HCT116 (cell line): ENCODE data around the gene CLSTN1. TPM values are rescaled to one million over a fixed set of nuclear protein-coding genes. Genes with fewer than 3 reads are reported as not detected.

Experiments
- ATAC-seq: fragments of 200-7000 bp; cut with Tn5 transposase; 2 replicates; pipeline ENCODE4 v1.9.1; 2020; ENCODE audit warnings: mild to moderate bottlenecking, moderate library complexity
- BruUV-seq: library from RNA; stranded (reverse); fragments of 400-500 nt; replicated peaks from 2 replicates; lab custom pipeline; 2021; lab: Mats Ljungman, UMichigan
- CTCF ChIA-PET: fragments of 300-600 bp; sonication (Branson Sonifier 250); formaldehyde crosslinking; loops from one replicate; lab custom pipeline; 2021; ENCODE audit warnings: antibody characterized with exemption; lab: Charles Lee
- POLR2A ChIA-PET: fragments of 300-600, 350-600 bp; sonication (Branson Sonifier 250); formaldehyde crosslinking; loops from one replicate; lab custom pipeline; 2021; ENCODE audit warnings: antibody characterized with exemption; lab: Charles Lee
- RAD21 ChIA-PET, 2 experiments: fragments of 300-600 bp; sonication (Branson Sonifier 250); formaldehyde crosslinking; loops; one replicate each; lab custom pipeline; 2023; ENCODE audit warnings: low total read pairs in 2 of 2; ENCODE audit not compliant: uncharacterized antibody in 2 of 2, unreplicated experiment in 2 of 2, low non-redundant PET in 1 of 2; lab: Charles Lee
- DNase-seq: peaks from one replicate; pipeline ENCODE4 v3.0.0-alpha.2; 2010; ENCODE audit warnings: low read depth, low spot score
- H2AFZ ChIP-seq: fragments of 200-600 bp; shearing (Covaris generic), sonication (generic); 2 replicates; pipeline ENCODE4 v1.6.1; 2017; ENCODE audit warnings: low read depth, mixed run types, mixed read lengths, antibody characterized with exemption, low read length; ENCODE audit not compliant: poor library complexity, severe bottlenecking
- H3K27ac ChIP-seq: 2 replicates; pipeline ENCODE4 v1.5.1; 2012; ENCODE audit warnings: low read depth, low read length
- H3K27me3 ChIP-seq: fragments of 200-600 bp; sonication (generic); 2 replicates; pipeline ENCODE4 v1.6.1; 2016; ENCODE audit warnings: mixed run types, low read length, mixed read lengths; ENCODE audit not compliant: insufficient read depth
- H3K36me3 ChIP-seq, 2 experiments: fragments of 200-500 bp in 1 of 2; fragments of 200-600 bp in 1 of 2; sonication (Bioruptor generic) in 1 of 2; sonication (generic) in 1 of 2; 2 replicates each; pipeline versions ENCODE4 v1.5.1 to v1.6.1; 2014 to 2016; ENCODE audit warnings: low read length in 2 of 2, inconsistent platforms in 1 of 2, mixed read lengths in 1 of 2, mixed run types in 1 of 2; ENCODE audit not compliant: insufficient read depth in 2 of 2, control insufficient read depth in 1 of 2
- H3K4me1 ChIP-seq, 2 experiments: fragments of 200-600 bp in 1 of 2; sonication (generic) in 1 of 2; 2 replicates each; pipeline versions ENCODE4 v1.5.1 to v1.6.1; 2012 to 2017; ENCODE audit warnings: low read length in 2 of 2, inconsistent platforms in 1 of 2, mild to moderate bottlenecking in 1 of 2, mixed read lengths in 1 of 2, mixed run types in 1 of 2, moderate library complexity in 1 of 2; ENCODE audit not compliant: insufficient read depth in 2 of 2, control insufficient read depth in 1 of 2
- H3K4me2 ChIP-seq: fragments of 200-600 bp; sonication (generic); 2 replicates; pipeline ENCODE4 v1.6.1; 2017; ENCODE audit warnings: mixed run types, low read length, mixed read lengths
- H3K4me3 ChIP-seq, 2 experiments: fragments of 200-600 bp in 1 of 2; sonication (generic) in 1 of 2; replicated peaks in 1 of 2; 2 replicates each; pipeline ENCODE4 v1.5.1; 2011 to 2016; ENCODE audit warnings: low read length in 2 of 2, control low read depth in 1 of 2, low read depth in 1 of 2, mild to moderate bottlenecking in 1 of 2, mixed read lengths in 1 of 2, mixed run types in 1 of 2
- H3K79me2 ChIP-seq: fragments of 200-600 bp; sonication (generic); 2 replicates; pipeline ENCODE4 v1.6.1; 2017; ENCODE audit warnings: mild to moderate bottlenecking, mixed run types, low read length, moderate library complexity, mixed read lengths; ENCODE audit not compliant: insufficient read depth
- H3K9ac ChIP-seq: fragments of 200-600 bp; sonication (generic); 2 replicates; pipeline ENCODE4 v1.6.1; 2016; ENCODE audit warnings: low read length, mixed read lengths
- H3K9me2 ChIP-seq: fragments of 200-600 bp; sonication (generic), shearing (Covaris generic); 2 replicates; pipeline ENCODE4 v1.6.1; 2017; ENCODE audit warnings: mixed run types, mild to moderate bottlenecking, moderate library complexity; ENCODE audit not compliant: insufficient read depth
- H3K9me3 ChIP-seq, 2 experiments: fragments of 200-500 bp in 1 of 2; fragments of 200-600 bp in 1 of 2; sonication (Bioruptor generic) in 1 of 2; sonication (generic) in 1 of 2; 2 replicates each; pipeline ENCODE4 v1.6.1; 2014 to 2017; ENCODE audit warnings: low read length in 2 of 2, mixed read lengths in 2 of 2, inconsistent platforms in 1 of 2, low read depth in 1 of 2, mild to moderate bottlenecking in 1 of 2, mixed run types in 1 of 2, moderate library complexity in 1 of 2; ENCODE audit not compliant: control insufficient read depth in 1 of 2, insufficient read depth in 1 of 2
- H4K20me1 ChIP-seq: fragments of 200-600 bp; sonication (generic), shearing (Covaris generic); 2 replicates; pipeline ENCODE4 v1.6.1; 2017; ENCODE audit warnings: mixed run types, mild to moderate bottlenecking, moderate library complexity; ENCODE audit not compliant: insufficient read depth
- CBX3 ChIP-seq: IDR thresholded peaks from 2 replicates; pipeline ENCODE4 v1.6.1; 2012; ENCODE audit warnings: low read depth
- CEBPB ChIP-seq: IDR thresholded peaks from 2 replicates; pipeline ENCODE4 v1.6.1; 2012; ENCODE audit warnings: low read depth
- EGR1 ChIP-seq: IDR thresholded peaks from 2 replicates; pipeline ENCODE4 v1.6.1; 2012; ENCODE audit warnings: low read depth
- EZH2 ChIP-seq: fragments of 200-600 bp; sonication (generic); IDR thresholded peaks from 2 replicates; pipeline ENCODE4 v1.6.1; 2017; ENCODE audit warnings: antibody characterized with exemption, mixed run types
- FOSL1 ChIP-seq: IDR thresholded peaks from 2 replicates; pipeline ENCODE4 v1.6.1; 2012; ENCODE audit warnings: low read depth
- JUND ChIP-seq: IDR thresholded peaks from 2 replicates; pipeline ENCODE4 v1.6.1; 2012
- POLR2A ChIP-seq: IDR thresholded peaks from 2 replicates; pipeline ENCODE4 v1.7.0; 2011; ENCODE audit warnings: borderline replicate concordance; ENCODE audit not compliant: insufficient read depth, insufficient read length; ENCODE audit errors: extremely low read depth
- RAD21 ChIP-seq: IDR thresholded peaks from 2 replicates; pipeline ENCODE4 v1.6.1; 2012; ENCODE audit warnings: low read depth, mild to moderate bottlenecking
- SIN3A ChIP-seq: IDR thresholded peaks from 2 replicates; pipeline ENCODE4 v1.6.1; 2012; ENCODE audit warnings: low read depth
- SP1 ChIP-seq: IDR thresholded peaks from 2 replicates; pipeline ENCODE4 v1.6.1; 2012; ENCODE audit warnings: low read depth
- ZFX ChIP-seq: fragments of 450-650 bp; IDR thresholded peaks from 2 replicates; pipeline ENCODE4 v1.6.1; 2017
- ZNF274 ChIP-seq: fragments of 200-500 bp; sonication (Bioruptor generic); IDR thresholded peaks from 2 replicates; pipeline ENCODE4 v1.6.1; 2014; ENCODE audit warnings: mild to moderate bottlenecking, low read depth, low read length, inconsistent platforms
- intact Hi-C: fragments of 100-400 bp; cut with micrococcal nuclease; formaldehyde crosslinking; loops from 2 replicates; pipeline ENCODE4 v1.10.0; 2022
- total RNA-seq: library from RNA; stranded (reverse); gene quantifications from one replicate; pipeline ENCODE4 v1.2.1, GENCODE V29; 2021; ENCODE audit not compliant: unreplicated experiment
- TF ChIP-seq, protein P1 (sequence below): IDR thresholded peaks from 2 replicates; pipeline ENCODE4 v1.6.1; 2011; ENCODE audit warnings: mild to moderate bottlenecking, low read length, moderate library complexity; ENCODE audit not compliant: insufficient replicate concordance; ENCODE audit errors: extremely low read depth
- TF ChIP-seq, protein P2 (sequence below): IDR thresholded peaks from 2 replicates; pipeline ENCODE4 v1.6.1; 2012
- TF ChIP-seq, protein P3 (sequence below), 3 experiments: fragments of 200-600 bp in 1 of 3; sonication (generic) in 1 of 3; IDR thresholded peaks in 2 of 3; conservative IDR thresholded peaks in 1 of 3; 2 replicates each; pipeline ENCODE4 v1.5.1; 2012 to 2017; ENCODE audit warnings: low read depth in 2 of 3, low read length in 2 of 3, antibody characterized with exemption in 1 of 3, borderline replicate concordance in 1 of 3, control low read depth in 1 of 3, mild to moderate bottlenecking in 1 of 3, mixed read lengths in 1 of 3, mixed run types in 1 of 3, moderate library complexity in 1 of 3; ENCODE audit not compliant: insufficient read depth in 1 of 3

CLSTN1 gene
- total RNA-seq, 1 experiment from 2014 or later = 113 TPM

DNA sequence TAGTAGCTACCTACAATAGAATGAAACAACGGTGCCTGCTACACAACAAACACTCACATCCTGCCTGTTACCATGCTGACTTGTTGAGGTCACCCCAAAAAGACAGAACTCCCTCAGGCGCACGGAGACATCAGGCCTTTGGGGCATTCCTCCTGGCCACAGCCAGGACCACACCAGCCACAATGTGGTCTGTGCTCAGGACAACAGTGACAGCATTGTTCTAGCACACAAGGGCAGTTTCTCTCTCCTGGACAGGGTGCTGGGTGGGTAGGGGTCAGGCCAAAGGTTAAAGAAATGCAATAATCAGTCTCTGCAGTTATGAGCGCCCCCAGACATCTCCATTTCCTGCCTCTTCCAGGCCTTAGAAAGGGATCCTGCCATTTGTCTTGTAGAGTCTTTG, 46.8 kb upstream of the CLSTN1 start:
- H3K27ac ChIP-seq = no peak overlapping the region
- POLR2A ChIA-PET = no interaction called here
- H3K27me3 ChIP-seq = no peaks in the 10 kb centered on the region
- DNase-seq (no peak), ATAC-seq (no peak)
- no peak overlapping the region for H3K9ac ChIP-seq
- no peaks in the 10 kb centered on the region for H4K20me1 ChIP-seq
- TF ChIP-seq CEBPB (no peak), CBX3 (no peak), SP1 (no peak), ZFX (no peak), FOSL1 (no peak), JUND (no peak), EGR1 (no peak), POLR2A (no peak), EZH2 (no peak), RAD21 (no peak), SIN3A (no peak), ZNF274 (no peak)
- TF ChIP-seq, protein P1, sequence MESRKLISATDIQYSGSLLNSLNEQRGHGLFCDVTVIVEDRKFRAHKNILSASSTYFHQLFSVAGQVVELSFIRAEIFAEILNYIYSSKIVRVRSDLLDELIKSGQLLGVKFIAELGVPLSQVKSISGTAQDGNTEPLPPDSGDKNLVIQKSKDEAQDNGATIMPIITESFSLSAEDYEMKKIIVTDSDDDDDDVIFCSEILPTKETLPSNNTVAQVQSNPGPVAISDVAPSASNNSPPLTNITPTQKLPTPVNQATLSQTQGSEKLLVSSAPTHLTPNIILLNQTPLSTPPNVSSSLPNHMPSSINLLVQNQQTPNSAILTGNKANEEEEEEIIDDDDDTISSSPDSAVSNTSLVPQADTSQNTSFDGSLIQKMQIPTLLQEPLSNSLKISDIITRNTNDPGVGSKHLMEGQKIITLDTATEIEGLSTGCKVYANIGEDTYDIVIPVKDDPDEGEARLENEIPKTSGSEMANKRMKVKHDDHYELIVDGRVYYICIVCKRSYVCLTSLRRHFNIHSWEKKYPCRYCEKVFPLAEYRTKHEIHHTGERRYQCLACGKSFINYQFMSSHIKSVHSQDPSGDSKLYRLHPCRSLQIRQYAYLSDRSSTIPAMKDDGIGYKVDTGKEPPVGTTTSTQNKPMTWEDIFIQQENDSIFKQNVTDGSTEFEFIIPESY = no peak
- TF ChIP-seq, protein P2, sequence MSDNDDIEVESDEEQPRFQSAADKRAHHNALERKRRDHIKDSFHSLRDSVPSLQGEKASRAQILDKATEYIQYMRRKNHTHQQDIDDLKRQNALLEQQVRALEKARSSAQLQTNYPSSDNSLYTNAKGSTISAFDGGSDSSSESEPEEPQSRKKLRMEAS = no peak
- TF ChIP-seq, protein P3, sequence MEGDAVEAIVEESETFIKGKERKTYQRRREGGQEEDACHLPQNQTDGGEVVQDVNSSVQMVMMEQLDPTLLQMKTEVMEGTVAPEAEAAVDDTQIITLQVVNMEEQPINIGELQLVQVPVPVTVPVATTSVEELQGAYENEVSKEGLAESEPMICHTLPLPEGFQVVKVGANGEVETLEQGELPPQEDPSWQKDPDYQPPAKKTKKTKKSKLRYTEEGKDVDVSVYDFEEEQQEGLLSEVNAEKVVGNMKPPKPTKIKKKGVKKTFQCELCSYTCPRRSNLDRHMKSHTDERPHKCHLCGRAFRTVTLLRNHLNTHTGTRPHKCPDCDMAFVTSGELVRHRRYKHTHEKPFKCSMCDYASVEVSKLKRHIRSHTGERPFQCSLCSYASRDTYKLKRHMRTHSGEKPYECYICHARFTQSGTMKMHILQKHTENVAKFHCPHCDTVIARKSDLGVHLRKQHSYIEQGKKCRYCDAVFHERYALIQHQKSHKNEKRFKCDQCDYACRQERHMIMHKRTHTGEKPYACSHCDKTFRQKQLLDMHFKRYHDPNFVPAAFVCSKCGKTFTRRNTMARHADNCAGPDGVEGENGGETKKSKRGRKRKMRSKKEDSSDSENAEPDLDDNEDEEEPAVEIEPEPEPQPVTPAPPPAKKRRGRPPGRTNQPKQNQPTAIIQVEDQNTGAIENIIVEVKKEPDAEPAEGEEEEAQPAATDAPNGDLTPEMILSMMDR (IDR thresholded peaks at IDR 0.05 in 2 of 3, conservative IDR thresholded peaks at IDR 0.05 in 1 of 3; ENCODE audit: borderline replicate concordance in 1 of 3, insufficient read depth in 1 of 3, low read depth in 2 of 3, low read length in 2 of 3) = no peak
- no peak overlapping the region for H3K4me3 ChIP-seq
- no peaks in the 10 kb centered on the region for H3K9me3 ChIP-seq
- no TSS peak for BruUV-seq
- no peaks in the 10 kb centered on the region for H3K36me3 ChIP-seq
- H3K4me1 ChIP-seq = peaks cover 0 to 12% of the 10 kb centered on the region in 2 experiments; a peak in 2 of 4 replicates
- no peaks in the 10 kb centered on the region for H3K9me2 ChIP-seq
- intact Hi-C loops = no loop called here
- H3K4me2 ChIP-seq = no peak overlapping the region
- CTCF ChIA-PET = interaction anchor here (1.2 kb wide), 2 partner anchors 44 to 86 kb away, joined by 3 read pairs; no protein-coding TSS in a partner anchor
- H3K79me2 ChIP-seq = no peaks in the 10 kb centered on the region
- RAD21 ChIA-PET = no interaction called here
- H2AFZ ChIP-seq = no peak overlapping the region
